IMR-90 (cell line): Measurements from ENCODE around the gene IFNK. TPM values are rescaled to one million over a fixed set of nuclear protein-coding genes. Genes with fewer than 3 reads are reported as not detected.

Experiments used
- ATAC-seq: fragments of 200-7000 bp; cut with Tn5 transposase; 2 replicates; pipeline ENCODE4 v1.9.1; 2020; ENCODE audit warnings: low read depth, mild to moderate bottlenecking, moderate library complexity
- BruUV-seq: library from RNA; stranded (reverse); fragments of 400-500 nt; replicated peaks from 2 replicates; lab custom pipeline; 2021; lab: Mats Ljungman, UMichigan
- CTCF ChIA-PET: fragments of 300-600 bp; formaldehyde crosslinking; extraction: SDS; loops from one replicate; lab custom pipeline; 2021; ENCODE audit warnings: antibody characterized with exemption; lab: Yijun Ruan, JAX
- POLR2A ChIA-PET: fragments of 300-600 bp; sonication (Branson Sonifier 250); formaldehyde crosslinking; loops from one replicate; lab custom pipeline; 2022; ENCODE audit warnings: antibody characterized with exemption; ENCODE audit not compliant: unreplicated experiment; lab: Charles Lee
- DNase-seq: peaks from one replicate; pipeline ENCODE4 v3.0.0; 2013
- H2AFZ ChIP-seq: replicated peaks from 2 replicates; pipeline ENCODE3; 2013; ENCODE audit warnings: low read length, mild to moderate bottlenecking; ENCODE audit not compliant: poor library complexity
- H2AK5ac ChIP-seq: 2 replicates; pipeline ENCODE4 v1.6.1; 2013; ENCODE audit warnings: low read depth, low read length, inconsistent platforms
- H2AK9ac ChIP-seq: replicated peaks from 2 replicates; pipeline ENCODE3; 2013; ENCODE audit warnings: mild to moderate bottlenecking, low read depth, low read length, moderate library complexity; ENCODE audit not compliant: poor library complexity
- H2BK120ac ChIP-seq: 2 replicates; pipeline ENCODE4 v1.6.1; 2013; ENCODE audit warnings: low read depth, low read length, inconsistent platforms
- H2BK15ac ChIP-seq: 3 replicates; pipeline ENCODE4 v1.6.1; 2013; ENCODE audit warnings: low read depth, low read length, inconsistent platforms
- H2BK20ac ChIP-seq: 2 replicates; pipeline ENCODE4 v1.6.1; 2013; ENCODE audit warnings: low read depth, mild to moderate bottlenecking, inconsistent platforms, low read length, moderate library complexity
- H2BK5ac ChIP-seq: 2 replicates; pipeline ENCODE4 v1.6.1; 2013; ENCODE audit warnings: mild to moderate bottlenecking, low read depth, low read length, inconsistent platforms; ENCODE audit not compliant: poor library complexity, severe bottlenecking
- H3K14ac ChIP-seq: replicated peaks from 2 replicates; pipeline ENCODE4 v1.6.1; 2013; ENCODE audit warnings: low read depth, low read length, inconsistent platforms
- H3K18ac ChIP-seq: 2 replicates; pipeline ENCODE4 v1.6.1; 2013; ENCODE audit warnings: low read depth, low read length, control low read depth
- H3K23ac ChIP-seq: 2 replicates; pipeline ENCODE4 v1.6.1; 2013; ENCODE audit warnings: low read depth, low read length, inconsistent platforms
- H3K27ac ChIP-seq: 2 replicates; pipeline ENCODE4 v1.5.1; 2013; ENCODE audit warnings: mild to moderate bottlenecking, control low read depth, low read length; ENCODE audit not compliant: insufficient read depth
- H3K27me3 ChIP-seq: 2 replicates; pipeline ENCODE4 v1.6.1; 2013; ENCODE audit warnings: low read length; ENCODE audit not compliant: control insufficient read depth, insufficient read depth
- H3K36me3 ChIP-seq: 2 replicates; pipeline ENCODE4 v1.6.1; 2013; ENCODE audit warnings: low read length, mixed read lengths; ENCODE audit not compliant: control insufficient read depth, insufficient read depth
- H3K4ac ChIP-seq: 2 replicates; pipeline ENCODE4 v1.6.1; 2013; ENCODE audit warnings: low read depth, low read length, inconsistent platforms
- H3K4me1 ChIP-seq: 2 replicates; pipeline ENCODE4 v1.6.1; 2013; ENCODE audit warnings: low read length, mixed read lengths; ENCODE audit not compliant: control insufficient read depth, insufficient read depth
- H3K4me2 ChIP-seq: 2 replicates; pipeline ENCODE4 v1.6.1; 2013; ENCODE audit warnings: low read depth, mild to moderate bottlenecking, control low read depth, low read length, moderate library complexity
- H3K4me3 ChIP-seq: 2 replicates; pipeline ENCODE4 v1.5.1; 2013; ENCODE audit warnings: low read depth, mild to moderate bottlenecking, control low read depth, low read length, moderate library complexity; ENCODE audit not compliant: insufficient read depth
- H3K56ac ChIP-seq: 2 replicates; pipeline ENCODE4 v1.6.1; 2013; ENCODE audit warnings: low read length, inconsistent platforms; ENCODE audit not compliant: insufficient read depth; ENCODE audit errors: extremely low read depth
- H3K79me1 ChIP-seq, 2 experiments: 2 replicates each; pipeline ENCODE4 v1.6.1; 2013; ENCODE audit warnings: low read length in 2 of 2, inconsistent platforms in 1 of 2, low read depth in 1 of 2
- H3K9ac ChIP-seq: 2 replicates; pipeline ENCODE4 v1.6.1; 2013; ENCODE audit warnings: low read depth, low read length, control low read depth
- H3K9me1 ChIP-seq: 2 replicates; pipeline ENCODE4 v1.6.1; 2013; ENCODE audit warnings: low read length, inconsistent platforms; ENCODE audit not compliant: insufficient read depth
- H3K9me3 ChIP-seq: 2 replicates; pipeline ENCODE4 v1.6.1; 2013; ENCODE audit warnings: low read length; ENCODE audit not compliant: control insufficient read depth, insufficient read depth
- H4K20me1 ChIP-seq: 2 replicates; pipeline ENCODE4 v1.6.1; 2013; ENCODE audit warnings: low read length, inconsistent platforms; ENCODE audit not compliant: insufficient read depth
- H4K5ac ChIP-seq: 2 replicates; pipeline ENCODE4 v1.6.1; 2013; ENCODE audit warnings: mild to moderate bottlenecking, low read depth, low read length, control low read depth
- H4K8ac ChIP-seq, 2 experiments: 2 replicates each; pipeline ENCODE4 v1.6.1; 2013; ENCODE audit warnings: low read depth in 2 of 2, low read length in 2 of 2, control low read depth in 1 of 2, inconsistent platforms in 1 of 2
- H4K91ac ChIP-seq: 2 replicates; pipeline ENCODE4 v1.6.1; 2013; ENCODE audit warnings: low read depth, low read length, inconsistent platforms; ENCODE audit not compliant: insufficient read depth
- BHLHE40 ChIP-seq: fragments of 150-350 bp; IDR thresholded peaks from 2 replicates; pipeline ENCODE4 v1.6.1; 2016; ENCODE audit warnings: mild to moderate bottlenecking, low read depth, low read length
- CEBPB ChIP-seq: IDR thresholded peaks from 2 replicates; pipeline ENCODE4 v1.6.1; 2012; ENCODE audit warnings: low read depth, low read length, improper control_type of control experiment
- CHD1 ChIP-seq: IDR thresholded peaks from 2 replicates; pipeline ENCODE4 v1.6.1; 2012; ENCODE audit warnings: low read depth, low read length, improper control_type of control experiment
- MAFK ChIP-seq: IDR thresholded peaks from 2 replicates; pipeline ENCODE4 v1.6.1; 2012; ENCODE audit warnings: low read depth, low read length, improper control_type of control experiment
- RAD21 ChIP-seq: IDR thresholded peaks from 2 replicates; pipeline ENCODE4 v1.6.1; 2012; ENCODE audit warnings: low read length, improper control_type of control experiment
- RFX5 ChIP-seq: IDR thresholded peaks from 2 replicates; pipeline ENCODE4 v1.8.0; 2012; ENCODE audit warnings: low read depth, mild to moderate bottlenecking, low read length, moderate library complexity
- SMC3 ChIP-seq: fragments of 150-350 bp; IDR thresholded peaks from 2 replicates; pipeline ENCODE4 v1.6.1; 2016; ENCODE audit warnings: low read depth, mild to moderate bottlenecking, antibody characterized with exemption, low read length, moderate library complexity
- WGBS, 2 experiments: methylation state at CpG; one replicate each; pipeline versions ENCODE4 v1.1.5 to v1.1.7; 2013; ENCODE audit warnings: missing lambda C conversion rate in 2 of 2; ENCODE audit not compliant: insufficient read length in 1 of 2; ENCODE audit errors: extremely low coverage in 2 of 2; 5-methylcytosine and 5-hydroxymethylcytosine counted together
- dilution Hi-C: fragments of 300-500 bp; cut with HindIII; formaldehyde crosslinking; loops from one replicate; pipeline ENCODE4 v1.14.3; 2018; ENCODE audit warnings: low sequenced_read_pairs; ENCODE audit not compliant: unreplicated experiment
- in situ Hi-C: fragments of 300-500 bp; cut with MboI; formaldehyde crosslinking; loops from 3 replicates; pipeline ENCODE4 v1.14.3; 2019; ENCODE audit warnings: low sequenced_read_pairs, inconsistent platforms, mixed read lengths
- intact Hi-C: fragments of 100-400 bp; cut with micrococcal nuclease; formaldehyde crosslinking; loops from 2 replicates; pipeline ENCODE4 v1.10.0; 2022
- polyA plus RNA-seq, 3 experiments: library from polyadenylated mRNA; depleted of rRNA; stranded (reverse); fragments of >200 nt; gene quantifications; 2 replicates each; pipeline ENCODE4 v1.2.3, GENCODE V29; 2012; ENCODE audit warnings: low replicate concordance in 1 of 3
- total RNA-seq: library from RNA; depleted of rRNA; stranded (reverse); fragments of >200 nt; gene quantifications from 2 replicates; pipeline ENCODE4 v1.2.3, GENCODE V29; 2012
- TF ChIP-seq, protein P1 (sequence below): conservative IDR thresholded peaks from 2 replicates; pipeline ENCODE4 v1.5.1; 2012; ENCODE audit warnings: mild to moderate bottlenecking, low read depth, low read length, improper control_type of control experiment
- TF ChIP-seq, protein P2 (sequence below): fragments of 150-350 bp; IDR thresholded peaks from 2 replicates; pipeline ENCODE4 v1.6.1; 2017; ENCODE audit warnings: mild to moderate bottlenecking, antibody characterized with exemption, low read length, low read depth

IFNK gene
- total and polyA plus RNA-seq, 2 of the 4 experiments (the other 2 are of a cell fraction), result not detected

DNA sequence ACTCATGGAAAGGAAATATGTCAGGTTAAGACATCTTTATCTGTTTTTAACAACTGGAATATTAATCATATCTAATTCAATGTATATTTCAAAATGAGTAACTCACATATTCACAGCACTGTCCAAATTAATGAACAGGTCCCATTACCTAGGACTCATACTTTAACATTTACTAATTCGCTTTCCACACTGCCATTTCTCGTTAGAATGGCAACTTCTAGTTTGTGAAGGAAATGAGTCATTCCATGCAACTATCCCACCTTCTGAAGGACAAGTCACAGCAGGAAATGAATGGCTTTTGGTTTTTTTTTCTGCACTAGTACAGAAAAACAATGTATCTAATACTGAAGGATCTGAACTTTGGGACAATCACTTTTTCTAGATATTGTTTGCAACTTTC is 24.6 kb upstream of the IFNK start:
- Histone ChIP-seq H2BK15ac (no peak overlapping the region), H2AFZ (no peak overlapping the region)
- POLR2A ChIA-PET, result no interaction called here

More for the DNA sequence above, 24.6 kb upstream of the IFNK start:
- no peak overlapping the region for H3K4ac ChIP-seq
- intact Hi-C loops, result no loop called here
- no peak overlapping the region for H2AK9ac ChIP-seq
- no peak overlapping the region for H2BK5ac ChIP-seq
- in situ Hi-C loops, result no loop called here
- H3K18ac ChIP-seq, result no peak overlapping the region
- DNase-seq (no peak), ATAC-seq (no peak)
- H3K14ac ChIP-seq, result no peak overlapping the region
- no CpG with 5 or more reads among the region's 2 CpGs for WGBS, 2 experiments
- no peaks in the 10 kb centered on the region for H3K79me1 ChIP-seq
- CTCF ChIA-PET, result interaction anchor here (0.9 kb wide), 1 partner anchor 30 kb away, joined by 3 read pairs; no protein-coding TSS in a partner anchor
- H3K27ac ChIP-seq, result no peak overlapping the region
- no peaks in the 10 kb centered on the region for H3K4me1 ChIP-seq
- H2BK20ac ChIP-seq, result no peak overlapping the region
- dilution Hi-C loops, result no loop called here
- no peak overlapping the region for H3K23ac ChIP-seq
- no peaks in the 10 kb centered on the region for H3K27me3 ChIP-seq
- H3K9ac ChIP-seq, result no peak overlapping the region
- no peak overlapping the region for H4K8ac ChIP-seq
- no peak overlapping the region for H2AK5ac ChIP-seq
- no peak overlapping the region for H4K5ac ChIP-seq
- no peak overlapping the region for H3K56ac ChIP-seq
- H3K36me3 ChIP-seq, result no peaks in the 10 kb centered on the region
- no peaks in the 10 kb centered on the region for H4K20me1 ChIP-seq
- no peaks in the 10 kb centered on the region for H3K9me3 ChIP-seq
- no peak overlapping the region for H4K91ac ChIP-seq
- TF ChIP-seq CEBPB, result no peak
- TF ChIP-seq, protein P1, sequence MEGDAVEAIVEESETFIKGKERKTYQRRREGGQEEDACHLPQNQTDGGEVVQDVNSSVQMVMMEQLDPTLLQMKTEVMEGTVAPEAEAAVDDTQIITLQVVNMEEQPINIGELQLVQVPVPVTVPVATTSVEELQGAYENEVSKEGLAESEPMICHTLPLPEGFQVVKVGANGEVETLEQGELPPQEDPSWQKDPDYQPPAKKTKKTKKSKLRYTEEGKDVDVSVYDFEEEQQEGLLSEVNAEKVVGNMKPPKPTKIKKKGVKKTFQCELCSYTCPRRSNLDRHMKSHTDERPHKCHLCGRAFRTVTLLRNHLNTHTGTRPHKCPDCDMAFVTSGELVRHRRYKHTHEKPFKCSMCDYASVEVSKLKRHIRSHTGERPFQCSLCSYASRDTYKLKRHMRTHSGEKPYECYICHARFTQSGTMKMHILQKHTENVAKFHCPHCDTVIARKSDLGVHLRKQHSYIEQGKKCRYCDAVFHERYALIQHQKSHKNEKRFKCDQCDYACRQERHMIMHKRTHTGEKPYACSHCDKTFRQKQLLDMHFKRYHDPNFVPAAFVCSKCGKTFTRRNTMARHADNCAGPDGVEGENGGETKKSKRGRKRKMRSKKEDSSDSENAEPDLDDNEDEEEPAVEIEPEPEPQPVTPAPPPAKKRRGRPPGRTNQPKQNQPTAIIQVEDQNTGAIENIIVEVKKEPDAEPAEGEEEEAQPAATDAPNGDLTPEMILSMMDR, result no peak
- no peak for TF ChIP-seq RFX5
- no peak for TF ChIP-seq BHLHE40
- no peak for TF ChIP-seq MAFK
- no peak for TF ChIP-seq SMC3
- TF ChIP-seq, protein P2, sequence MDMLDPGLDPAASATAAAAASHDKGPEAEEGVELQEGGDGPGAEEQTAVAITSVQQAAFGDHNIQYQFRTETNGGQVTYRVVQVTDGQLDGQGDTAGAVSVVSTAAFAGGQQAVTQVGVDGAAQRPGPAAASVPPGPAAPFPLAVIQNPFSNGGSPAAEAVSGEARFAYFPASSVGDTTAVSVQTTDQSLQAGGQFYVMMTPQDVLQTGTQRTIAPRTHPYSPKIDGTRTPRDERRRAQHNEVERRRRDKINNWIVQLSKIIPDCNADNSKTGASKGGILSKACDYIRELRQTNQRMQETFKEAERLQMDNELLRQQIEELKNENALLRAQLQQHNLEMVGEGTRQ, result no peak
- no peak for TF ChIP-seq CHD1
- no peak for TF ChIP-seq RAD21
- BruUV-seq, result no TSS peak
- H3K4me3 ChIP-seq, result no peak overlapping the region
- no peak overlapping the region for H3K4me2 ChIP-seq
- no peaks in the 10 kb centered on the region for H3K9me1 ChIP-seq
- no peak overlapping the region for H2BK120ac ChIP-seq
